Esophagus squamous epithelium (tissue), 4 donors: ENCODE measurements around the gene RAB7B.

Experiments used
- POLR2A ChIP-seq, 4 donors: fragments of 450-650 bp; IDR thresholded peaks; one replicate each; pipeline ENCODE4 v1.6.1; 2017; ENCODE audit warnings: antibody characterized with exemption in 4 of 4, mild to moderate bottlenecking in 4 of 4, moderate library complexity in 3 of 4
- TF ChIP-seq, protein P1 (sequence below), 6 experiments: fragments of 450-650 bp in 4 of 6; fragments of 200-600 bp in 2 of 6; sonication (generic) in 2 of 6; IDR thresholded peaks; one replicate each; pipeline ENCODE4 v1.5.1; 2016 to 2019; ENCODE audit warnings: antibody characterized with exemption in 6 of 6, mild to moderate bottlenecking in 4 of 6, moderate library complexity in 4 of 6

- no peak for TF ChIP-seq POLR2A (IDR thresholded peaks at IDR 0.05)
- TF ChIP-seq, protein P1, sequence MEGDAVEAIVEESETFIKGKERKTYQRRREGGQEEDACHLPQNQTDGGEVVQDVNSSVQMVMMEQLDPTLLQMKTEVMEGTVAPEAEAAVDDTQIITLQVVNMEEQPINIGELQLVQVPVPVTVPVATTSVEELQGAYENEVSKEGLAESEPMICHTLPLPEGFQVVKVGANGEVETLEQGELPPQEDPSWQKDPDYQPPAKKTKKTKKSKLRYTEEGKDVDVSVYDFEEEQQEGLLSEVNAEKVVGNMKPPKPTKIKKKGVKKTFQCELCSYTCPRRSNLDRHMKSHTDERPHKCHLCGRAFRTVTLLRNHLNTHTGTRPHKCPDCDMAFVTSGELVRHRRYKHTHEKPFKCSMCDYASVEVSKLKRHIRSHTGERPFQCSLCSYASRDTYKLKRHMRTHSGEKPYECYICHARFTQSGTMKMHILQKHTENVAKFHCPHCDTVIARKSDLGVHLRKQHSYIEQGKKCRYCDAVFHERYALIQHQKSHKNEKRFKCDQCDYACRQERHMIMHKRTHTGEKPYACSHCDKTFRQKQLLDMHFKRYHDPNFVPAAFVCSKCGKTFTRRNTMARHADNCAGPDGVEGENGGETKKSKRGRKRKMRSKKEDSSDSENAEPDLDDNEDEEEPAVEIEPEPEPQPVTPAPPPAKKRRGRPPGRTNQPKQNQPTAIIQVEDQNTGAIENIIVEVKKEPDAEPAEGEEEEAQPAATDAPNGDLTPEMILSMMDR (IDR thresholded peaks at IDR 0.05), result no peak
Measured at GRCh38 chr1:205990226-205990625, 13.0 kb downstream of the RAB7B start.
